Trophoblast cell (in vitro differentiated cells and primary cell): ENCODE data around the gene KNG1.

Source experiments
- DNase-seq, 2 donors: peaks; one replicate each; pipeline ENCODE4 v3.0.0-alpha.2; 2016
- H2AFZ ChIP-seq: 2 replicates; pipeline ENCODE4 v1.6.1; 2013; ENCODE audit warnings: low read length, moderate library complexity, mild to moderate bottlenecking; ENCODE audit not compliant: insufficient read depth, poor library complexity
- H2AK5ac ChIP-seq: 2 replicates; pipeline ENCODE4 v1.6.1; 2013; ENCODE audit warnings: mild to moderate bottlenecking, low read length
- H2BK120ac ChIP-seq: 2 replicates; pipeline ENCODE4 v1.6.1; 2013; ENCODE audit warnings: low read length, mild to moderate bottlenecking, moderate library complexity; ENCODE audit not compliant: insufficient read depth, poor library complexity
- H2BK12ac ChIP-seq: 2 replicates; pipeline ENCODE4 v1.6.1; 2013; ENCODE audit warnings: mild to moderate bottlenecking, low read length, moderate library complexity
- H2BK5ac ChIP-seq: 2 replicates; pipeline ENCODE4 v1.6.1; 2013; ENCODE audit warnings: low read length, low read depth, moderate library complexity, mild to moderate bottlenecking; ENCODE audit not compliant: poor library complexity
- H3K14ac ChIP-seq: 2 replicates; pipeline ENCODE4 v1.6.1; 2013; ENCODE audit warnings: mild to moderate bottlenecking, low read length
- H3K18ac ChIP-seq: 2 replicates; pipeline ENCODE4 v1.6.1; 2013; ENCODE audit warnings: mild to moderate bottlenecking, low read length
- H3K23ac ChIP-seq: 2 replicates; pipeline ENCODE4 v1.6.1; 2013; ENCODE audit warnings: low read length
- H3K27ac ChIP-seq: 2 replicates; pipeline ENCODE4 v1.5.1; 2013; ENCODE audit warnings: low read depth, mild to moderate bottlenecking, inconsistent platforms, low read length, moderate library complexity
- H3K27me3 ChIP-seq: 2 replicates; pipeline ENCODE4 v1.6.1; 2013; ENCODE audit warnings: inconsistent platforms, mild to moderate bottlenecking, low read length, moderate library complexity; ENCODE audit not compliant: insufficient read depth
- H3K36me3 ChIP-seq, 2 experiments: 1 replicate in 1 of 2; 2 replicates in 1 of 2; pipeline ENCODE4 v1.6.1; 2013; ENCODE audit warnings: low read length in 2 of 2, mild to moderate bottlenecking in 2 of 2, moderate library complexity in 1 of 2; ENCODE audit not compliant: insufficient read depth in 2 of 2, control insufficient read depth in 1 of 2
- H3K4ac ChIP-seq: 2 replicates; pipeline ENCODE4 v1.6.1; 2013; ENCODE audit warnings: low read depth, mild to moderate bottlenecking, low read length, moderate library complexity
- H3K4me1 ChIP-seq, 2 experiments: 1 replicate in 1 of 2; 2 replicates in 1 of 2; pipeline ENCODE4 v1.6.1; 2013; ENCODE audit warnings: low read length in 2 of 2, mild to moderate bottlenecking in 2 of 2, moderate library complexity in 1 of 2; ENCODE audit not compliant: insufficient read depth in 2 of 2, control insufficient read depth in 1 of 2
- H3K4me2 ChIP-seq: 2 replicates; pipeline ENCODE4 v1.6.1; 2013; ENCODE audit warnings: inconsistent platforms, mild to moderate bottlenecking, low read length, moderate library complexity
- H3K4me3 ChIP-seq: 2 replicates; pipeline ENCODE4 v1.5.1; 2013; ENCODE audit warnings: mild to moderate bottlenecking, low read depth, low read length, inconsistent platforms
- H3K79me1 ChIP-seq: one replicate; pipeline ENCODE4 v1.6.1; 2013; ENCODE audit warnings: low read length
- H3K79me2 ChIP-seq: 2 replicates; pipeline ENCODE4 v1.6.1; 2013; ENCODE audit warnings: low read length, mild to moderate bottlenecking; ENCODE audit not compliant: control insufficient read depth, insufficient read depth, poor library complexity
- H3K9ac ChIP-seq: 2 replicates; pipeline ENCODE4 v1.6.1; 2013; ENCODE audit warnings: mild to moderate bottlenecking, low read length
- H3K9me3 ChIP-seq: 2 replicates; pipeline ENCODE4 v1.6.1; 2013; ENCODE audit warnings: low read depth, mild to moderate bottlenecking, control low read depth, inconsistent platforms, low read length; ENCODE audit not compliant: insufficient read depth
- H4K12ac ChIP-seq: 2 replicates; pipeline ENCODE4 v1.6.1; 2013; ENCODE audit warnings: low read depth, mild to moderate bottlenecking, low read length, moderate library complexity
- H4K8ac ChIP-seq: 2 replicates; pipeline ENCODE4 v1.6.1; 2013; ENCODE audit warnings: low read depth, mild to moderate bottlenecking, low read length, moderate library complexity
- H4K91ac ChIP-seq: one replicate; pipeline ENCODE4 v1.6.1; 2013; ENCODE audit warnings: low read depth, mild to moderate bottlenecking, low read length, moderate library complexity
- WGBS: extraction: QIAGEN DNeasy Blood & Tissue Kit; methylation state at CpG from one replicate; pipeline ENCODE4 v1.1.7; 2013; ENCODE audit warnings: missing lambda C conversion rate; ENCODE audit not compliant: insufficient read length, insufficient coverage; ENCODE audit errors: extremely low coverage; 5-methylcytosine and 5-hydroxymethylcytosine counted together

Gene KNG1

DNA sequence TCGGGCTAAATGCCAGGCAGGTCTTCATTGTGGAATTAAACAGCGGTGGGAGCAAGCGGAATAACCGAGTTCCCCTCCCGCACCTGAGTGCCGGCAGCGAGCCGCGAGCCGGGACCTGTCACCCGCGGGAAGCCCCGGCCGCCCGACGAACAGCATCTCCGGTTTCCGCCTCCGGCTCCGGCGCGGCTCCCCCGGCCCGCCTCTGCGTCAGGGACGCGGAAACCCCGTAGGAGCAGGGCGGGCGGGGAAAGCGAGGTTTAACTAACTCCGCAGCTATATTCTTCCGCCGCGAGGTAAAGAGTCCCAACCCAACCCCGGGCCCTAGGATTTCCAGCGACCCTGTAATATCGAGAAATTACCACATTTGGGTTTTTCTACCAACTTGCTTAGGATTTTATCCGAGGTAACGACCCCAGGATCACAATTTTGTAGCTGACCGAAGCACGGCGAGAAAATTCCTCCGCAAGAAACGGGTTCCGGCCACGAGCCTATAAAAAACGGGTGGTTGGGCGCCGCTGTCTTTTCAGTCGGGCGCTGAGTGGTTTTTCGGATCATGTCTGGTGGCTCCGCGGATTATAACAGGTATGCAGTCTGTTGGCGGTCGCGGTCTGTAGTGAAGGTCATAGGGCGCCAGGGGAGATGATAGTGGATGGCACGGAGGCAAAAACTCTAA, 66.0 kb downstream of the KNG1 start, which contains the start of gene EIF4A2:
Gene EIF4A2 (plus strand): TSS at position 520 of the 673 bp plus-strand sequence. CDS start 34 bp downstream, at position 554.
- Histone ChIP-seq H3K4me3 (peak within 1 kb of the TSS; percentile 97), H3K79me2 (peaks cover 13% of the 10 kb centered on the region), H2AK5ac (peak within 1 kb of the TSS; percentile 16), H3K14ac (peak within 1 kb of the TSS; percentile 91), H3K4me1 (peaks cover 0 to 2% of the 10 kb centered on the region in 2 experiments), H3K36me3 (peaks cover 6 to 31% of the 10 kb centered on the region in 2 experiments), H4K91ac (peak within 1 kb of the TSS; percentile 85), H3K4me2 (peak within 1 kb of the TSS; percentile 85), H3K9me3 (peaks cover 3% of the 10 kb centered on the region), H4K8ac (peak within 1 kb of the TSS; percentile 89), H3K27me3 (no peaks in the 10 kb centered on the region), H2BK120ac (peak within 1 kb of the TSS; percentile 94), H3K23ac (no peak within 1 kb of the TSS), H3K4ac (peak within 1 kb of the TSS; percentile 94), H2BK12ac (no peak within 1 kb of the TSS), H3K27ac (peak within 1 kb of the TSS; percentile 82), H3K9ac (peak within 1 kb of the TSS; percentile 87), H2AFZ (peak within 1 kb of the TSS; percentile 74), H3K79me1 (peaks cover 14% of the 10 kb centered on the region), H4K12ac (peak within 1 kb of the TSS; percentile 60), H2BK5ac (peak within 1 kb of the TSS; percentile 97), H3K18ac (peak within 1 kb of the TSS; percentile 70)
- peak; percentile 76 to 94 for DNase-seq
- no CpG with 5 or more reads among the region's 60 CpGs for WGBS

- peak overlapping the region; percentile 82 for H3K27ac ChIP-seq
- H2AK5ac ChIP-seq, result peak overlapping the region; percentile 16
- H2BK5ac ChIP-seq, result peak overlapping the region; percentile 97
- peaks cover 1% of the 10 kb centered on the region for H3K9me3 ChIP-seq
- peak overlapping the region; percentile 84 for H3K4me2 ChIP-seq
- peak overlapping the region; percentile 60 for H4K12ac ChIP-seq
- H3K4me1 ChIP-seq, result peaks cover 0 to 2% of the 10 kb centered on the region in 2 experiments
- no peaks in the 10 kb centered on the region for H3K27me3 ChIP-seq
- peak overlapping the region; percentile 83 for H3K9ac ChIP-seq
- peak overlapping the region; percentile 40 for H2AFZ ChIP-seq
- H3K36me3 ChIP-seq, result peaks cover 6 to 37% of the 10 kb centered on the region in 2 experiments
- peak overlapping the region; percentile 67 for H4K8ac ChIP-seq
- H3K79me1 ChIP-seq, result peaks cover 14% of the 10 kb centered on the region
- peak overlapping the region; percentile 91 for H3K14ac ChIP-seq
- peak overlapping the region; percentile 81 for H4K91ac ChIP-seq
- H3K4me3 ChIP-seq, result peak overlapping the region; percentile 97
- peak overlapping the region; percentile 70 for H3K18ac ChIP-seq
- WGBS, result no CpG with 5 or more reads among the region's 56 CpGs
- no peak overlapping the region for H3K23ac ChIP-seq
- peak overlapping the region; percentile 94 for H3K4ac ChIP-seq
- H2BK120ac ChIP-seq, result peak overlapping the region; percentile 48
- H2BK12ac ChIP-seq, result no peak overlapping the region
- peak; percentile 72 to 81 for DNase-seq
- H3K79me2 ChIP-seq, result peaks cover 13% of the 10 kb centered on the region
Observed at GRCh38 chr3:186783731-186784515, 66.8 kb downstream of the KNG1 start.

DNA sequence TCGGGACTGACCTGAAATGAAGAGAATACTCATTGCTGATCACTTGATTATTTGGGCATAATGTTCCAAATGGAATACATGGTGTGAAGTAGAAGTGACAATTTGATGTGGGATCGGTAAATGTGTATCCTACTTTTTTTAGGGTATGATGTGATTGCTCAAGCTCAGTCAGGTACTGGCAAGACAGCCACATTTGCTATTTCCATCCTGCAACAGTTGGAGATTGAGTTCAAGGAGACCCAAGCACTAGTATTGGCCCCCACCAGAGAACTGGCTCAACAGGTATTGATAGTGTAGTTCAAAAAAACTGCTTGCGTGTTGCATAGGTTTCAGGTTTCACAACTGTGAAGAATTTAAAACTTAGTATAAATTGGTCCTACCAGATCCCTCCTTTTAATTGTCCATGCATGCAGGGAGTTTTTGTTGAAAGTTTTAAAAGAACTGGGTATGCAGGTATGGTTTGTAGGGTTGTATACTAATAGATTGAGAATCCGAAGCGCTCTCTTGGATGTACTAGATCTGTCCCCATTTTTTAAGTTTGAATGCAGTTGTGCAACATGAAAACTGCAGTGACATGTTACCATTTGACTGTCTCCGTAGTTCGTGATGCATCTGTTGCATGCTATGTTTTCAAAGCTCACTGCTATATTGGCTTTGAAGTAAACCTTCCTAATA, 67.8 kb downstream of the KNG1 start:
- no peak overlapping the region for H3K27ac ChIP-seq
- H3K4me1 ChIP-seq, result peaks cover 0 to 2% of the 10 kb centered on the region in 2 experiments
- no peak overlapping the region for H2BK120ac ChIP-seq
- no peak overlapping the region for H3K23ac ChIP-seq
- peaks cover 6 to 40% of the 10 kb centered on the region in 2 experiments for H3K36me3 ChIP-seq
- H3K9me3 ChIP-seq, result no peaks in the 10 kb centered on the region
- H3K4me3 ChIP-seq, result peak overlapping the region; percentile 58
- H3K79me2 ChIP-seq, result peaks cover 13% of the 10 kb centered on the region
- no peak overlapping the region for H4K8ac ChIP-seq
- H3K4me2 ChIP-seq, result peak overlapping the region; percentile 84
- H4K12ac ChIP-seq, result no peak overlapping the region
- peak overlapping the region; percentile 57 for H3K9ac ChIP-seq
- H3K14ac ChIP-seq, result no peak overlapping the region
- peaks cover 14% of the 10 kb centered on the region for H3K79me1 ChIP-seq
- no peaks in the 10 kb centered on the region for H3K27me3 ChIP-seq
- H2BK5ac ChIP-seq, result no peak overlapping the region
- no peak overlapping the region for H2AFZ ChIP-seq
- DNase-seq, result peak in 1 of 2 donors; percentile 32
- no CpG with 5 or more reads among the region's 7 CpGs for WGBS
- peak overlapping the region; percentile 94 for H3K4ac ChIP-seq
- H3K18ac ChIP-seq, result no peak overlapping the region
- no peak overlapping the region for H4K91ac ChIP-seq
- H2AK5ac ChIP-seq, result no peak overlapping the region
- no peak overlapping the region for H2BK12ac ChIP-seq

DNA sequence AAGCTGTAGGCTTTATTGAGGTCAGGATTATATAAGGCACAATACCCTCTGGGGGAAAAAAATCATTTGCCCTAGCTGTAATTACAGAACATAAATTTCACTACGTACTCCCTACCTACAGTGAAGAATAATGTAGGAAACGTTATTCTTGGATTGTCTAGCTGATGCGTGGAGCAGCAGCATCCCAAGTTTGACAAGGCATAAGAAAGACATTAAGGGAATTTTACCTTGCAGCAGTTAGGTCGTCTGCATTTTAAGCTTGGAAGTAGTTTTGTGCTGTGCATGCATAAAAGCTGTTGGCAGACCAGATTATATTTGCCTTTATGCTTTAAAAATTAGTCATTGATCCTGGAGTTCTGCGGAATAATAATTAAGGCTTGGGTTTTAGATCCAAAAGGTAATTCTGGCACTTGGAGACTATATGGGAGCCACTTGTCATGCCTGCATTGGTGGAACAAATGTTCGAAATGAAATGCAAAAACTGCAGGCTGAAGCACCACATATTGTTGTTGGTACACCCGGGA, 68.4 kb downstream of the KNG1 start:
- Histone ChIP-seq H3K4ac (peak overlapping the region; percentile 47), H4K8ac (no peak overlapping the region), H3K23ac (no peak overlapping the region), H3K36me3 (peaks cover 6 to 43% of the 10 kb centered on the region in 2 experiments), H2BK5ac (no peak overlapping the region), H2AFZ (no peak overlapping the region), H3K4me3 (no peak overlapping the region), H4K91ac (no peak overlapping the region), H3K79me2 (peaks cover 13% of the 10 kb centered on the region), H3K27ac (no peak overlapping the region), H4K12ac (no peak overlapping the region), H3K4me1 (peaks cover 0 to 2% of the 10 kb centered on the region in 2 experiments), H2AK5ac (no peak overlapping the region), H3K18ac (no peak overlapping the region), H2BK120ac (no peak overlapping the region), H3K79me1 (peaks cover 14% of the 10 kb centered on the region), H2BK12ac (no peak overlapping the region), H3K27me3 (no peaks in the 10 kb centered on the region), H3K14ac (no peak overlapping the region), H3K4me2 (peak overlapping the region; percentile 84), H3K9ac (peak overlapping the region; percentile 23), H3K9me3 (no peaks in the 10 kb centered on the region)
- no peak for DNase-seq
- WGBS, result no CpG with 5 or more reads among the region's 7 CpGs
